MM.1S (cell line): ENCODE results near the gene CDC42.

ENCODE experiments used
- DNase-seq: peaks from one replicate; pipeline ENCODE4 v3.0.0-alpha.2; 2015
- H2AFZ ChIP-seq: fragments of 300-600 bp; sonication (generic); 2 replicates; pipeline ENCODE4 v1.6.0; 2016; ENCODE audit warnings: antibody characterized with exemption, low read length
- H3F3A ChIP-seq: fragments of 300-600 bp; sonication (generic); 2 replicates; pipeline ENCODE4 v1.6.1; 2016; ENCODE audit warnings: mild to moderate bottlenecking, antibody characterized with exemption, low read length, moderate library complexity, mixed read lengths; ENCODE audit not compliant: insufficient read depth
- H3K27ac ChIP-seq: fragments of 300-600 bp; sonication (generic); 2 replicates; pipeline ENCODE4 v1.5.1; 2016; ENCODE audit warnings: mild to moderate bottlenecking, low read length
- H3K27me3 ChIP-seq: fragments of 300-600 bp; sonication (generic); replicated peaks from 2 replicates; pipeline ENCODE4 v1.6.0; 2016; ENCODE audit warnings: low read length; ENCODE audit not compliant: insufficient read depth
- H3K36me3 ChIP-seq: fragments of 300-600 bp; sonication (generic); replicated peaks from 2 replicates; pipeline ENCODE4 v1.6.1; 2016; ENCODE audit warnings: mild to moderate bottlenecking, low read length, mixed read lengths; ENCODE audit not compliant: insufficient read depth
- H3K4me1 ChIP-seq: fragments of 300-600 bp; sonication (generic); 2 replicates; pipeline ENCODE4 v1.6.1; 2016; ENCODE audit warnings: low read length, mixed read lengths
- H3K4me2 ChIP-seq: fragments of 300-600 bp; sonication (generic); 2 replicates; pipeline ENCODE4 v1.6.0; 2016; ENCODE audit warnings: low read depth, low read length
- H3K4me3 ChIP-seq: fragments of 300-600 bp; sonication (generic); 2 replicates; pipeline ENCODE4 v1.5.1; 2016; ENCODE audit warnings: low read length, mixed read lengths
- H3K79me2 ChIP-seq: fragments of 300-600 bp; sonication (generic); 2 replicates; pipeline ENCODE4 v1.6.1; 2016; ENCODE audit warnings: mixed run types, low read length, mixed read lengths
- H3K9ac ChIP-seq: fragments of 300-600 bp; sonication (generic); 2 replicates; pipeline ENCODE4 v1.6.1; 2016; ENCODE audit warnings: low read length, mixed read lengths
- H3K9me2 ChIP-seq: fragments of 300-600 bp; sonication (generic); replicated peaks from 2 replicates; pipeline ENCODE4 v1.6.1; 2016; ENCODE audit warnings: mild to moderate bottlenecking, low read length, mixed read lengths; ENCODE audit not compliant: insufficient read depth
- H3K9me3 ChIP-seq: fragments of 300-600 bp; sonication (generic); replicated peaks from 2 replicates; pipeline ENCODE4 v1.6.1; 2016; ENCODE audit warnings: mild to moderate bottlenecking, low read length, mixed read lengths; ENCODE audit not compliant: insufficient read depth
- H4K20me1 ChIP-seq: fragments of 300-600 bp; sonication (generic); 2 replicates; pipeline ENCODE4 v1.6.1; 2016; ENCODE audit warnings: mild to moderate bottlenecking, low read length, moderate library complexity, mixed read lengths; ENCODE audit not compliant: insufficient read depth
- CTCF ChIP-seq: fragments of 300-600 bp; sonication (generic); IDR thresholded peaks from 2 replicates; pipeline ENCODE4 v1.5.1; 2016; ENCODE audit warnings: antibody characterized with exemption, low read length, mixed read lengths
- EZH2 ChIP-seq: fragments of 300-600 bp; sonication (generic); optimal IDR thresholded peaks from 2 replicates; pipeline ENCODE3; 2017; ENCODE audit warnings: low read depth, mild to moderate bottlenecking, antibody characterized with exemption, low read length, mixed read lengths
- EZH2phosphoT487 ChIP-seq: fragments of 300-600 bp; sonication (generic); IDR thresholded peaks from 2 replicates; pipeline ENCODE4 v1.6.1; 2018; ENCODE audit warnings: antibody characterized with exemption, low read length

CDC42 gene

DNA sequence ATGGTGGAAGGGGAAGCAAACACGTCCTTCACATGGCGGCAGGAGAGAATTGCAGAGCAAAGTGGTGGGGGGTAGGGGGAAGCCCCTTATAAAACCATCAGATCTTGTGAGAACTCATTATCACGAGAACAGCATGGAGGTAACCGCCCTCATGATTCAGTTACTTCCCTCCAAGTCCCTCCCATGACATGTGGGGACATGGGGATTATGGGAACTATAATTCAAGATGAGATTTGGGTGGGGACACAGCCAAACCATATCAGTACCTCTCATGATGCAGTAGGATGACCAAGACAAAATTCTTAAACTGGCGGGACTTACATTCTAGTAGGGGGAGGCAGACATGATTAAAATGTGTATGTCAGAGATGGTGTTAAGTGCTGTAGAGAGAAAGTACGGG is 51.6 kb downstream of the CDC42 start:
- no peak overlapping the region for H3K27ac ChIP-seq

GRCh38 chr1:22104865-22105437 is 52.4 kb downstream of the CDC42 start:
- Histone ChIP-seq H3K79me2 (no peaks in the 10 kb centered on the region), H3K4me2 (peak overlapping the region; percentile 22; the same call in 1 of the 2 replicates), H3K9ac (no peak overlapping the region), H3K27ac (no peak overlapping the region; the same call in 1 of the 2 replicates), H3K4me1 (peaks cover 26% of the 10 kb centered on the region), H3K27me3 (no peaks in the 10 kb centered on the region), H3K36me3 (no peaks in the 10 kb centered on the region), H4K20me1 (peaks cover 16% of the 10 kb centered on the region; the same call in 1 of the 2 replicates), H3F3A (peaks cover 14% of the 10 kb centered on the region), H3K4me3 (no peak overlapping the region), H2AFZ (no peak overlapping the region), H3K9me2 (no peaks in the 10 kb centered on the region), H3K9me3 (no peaks in the 10 kb centered on the region)
- TF ChIP-seq EZH2 (no peak), EZH2phosphoT487 (no peak)
- DNase-seq = peak; percentile 58

More for the DNA sequence above, 51.6 kb downstream of the CDC42 start:
- Histone ChIP-seq H2AFZ (no peak overlapping the region), H4K20me1 (peaks cover 16% of the 10 kb centered on the region; the same call in 1 of the 2 replicates), H3K9me3 (no peaks in the 10 kb centered on the region), H3K4me3 (no peak overlapping the region), H3F3A (peaks cover 14% of the 10 kb centered on the region), H3K9me2 (no peaks in the 10 kb centered on the region), H3K9ac (no peak overlapping the region), H3K4me2 (no peak overlapping the region), H3K36me3 (no peaks in the 10 kb centered on the region), H3K79me2 (no peaks in the 10 kb centered on the region), H3K27me3 (no peaks in the 10 kb centered on the region), H3K4me1 (peaks cover 26% of the 10 kb centered on the region)
- no peak for DNase-seq
- TF ChIP-seq CTCF (no peak), EZH2 (no peak), EZH2phosphoT487 (no peak)

DNA sequence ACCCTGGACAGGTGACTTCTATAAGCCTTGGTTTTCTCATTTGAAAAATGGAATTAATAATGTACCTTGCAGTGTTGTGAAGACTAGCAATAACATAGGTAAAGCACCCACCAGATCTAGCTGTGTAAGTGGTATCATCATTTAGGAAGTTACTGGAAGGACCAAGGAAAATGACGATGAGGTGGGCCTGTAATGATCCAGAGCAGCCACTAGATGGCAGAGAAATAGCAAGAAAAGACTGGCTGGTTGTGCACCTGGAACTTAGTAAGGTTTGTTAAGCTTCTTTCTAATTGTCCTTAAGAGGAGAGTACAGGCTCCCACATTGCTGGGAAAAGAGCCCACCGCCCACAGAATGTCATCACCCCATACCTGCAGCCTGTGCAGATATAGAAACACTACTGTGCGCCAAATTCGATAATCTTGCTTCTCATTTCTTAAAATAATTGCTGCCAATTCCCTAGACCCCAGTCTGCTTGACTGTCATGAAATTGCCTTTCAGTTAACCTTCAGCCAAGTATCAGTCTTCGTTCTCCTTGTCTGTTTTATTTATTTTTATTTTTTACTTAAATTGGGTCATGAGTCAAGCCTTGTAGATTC is 53.2 kb downstream of the CDC42 start:
- peaks cover 14% of the 10 kb centered on the region for H3F3A ChIP-seq
- no peak overlapping the region for H3K4me3 ChIP-seq
- H3K4me2 ChIP-seq = no peak overlapping the region
- peak; percentile 46 for DNase-seq
- H3K36me3 ChIP-seq = no peaks in the 10 kb centered on the region
- no peak overlapping the region for H3K9ac ChIP-seq
- no peaks in the 10 kb centered on the region for H3K79me2 ChIP-seq
- H3K4me1 ChIP-seq = peaks cover 26% of the 10 kb centered on the region
- H3K27me3 ChIP-seq = no peaks in the 10 kb centered on the region
- H3K9me2 ChIP-seq = no peaks in the 10 kb centered on the region
- no peak overlapping the region for H2AFZ ChIP-seq
- H3K27ac ChIP-seq = no peak overlapping the region
- TF ChIP-seq EZH2 (no peak), CTCF (peak; percentile 84), EZH2phosphoT487 (no peak)
- peaks cover 15% of the 10 kb centered on the region; the same call in 1 of the 2 replicates for H4K20me1 ChIP-seq
- no peaks in the 10 kb centered on the region for H3K9me3 ChIP-seq

GRCh38 chr1:22107126-22107525 is 54.6 kb downstream of the CDC42 start:
- no peak for DNase-seq
- H3K4me1 ChIP-seq = peaks cover 21% of the 10 kb centered on the region
- H3K9me2 ChIP-seq = no peaks in the 10 kb centered on the region
- no peak for TF ChIP-seq CTCF
- no peak overlapping the region for H3K9ac ChIP-seq
- no peaks in the 10 kb centered on the region for H3K79me2 ChIP-seq
- no peak overlapping the region for H3K4me2 ChIP-seq
- no peak overlapping the region for H2AFZ ChIP-seq
- H3K27ac ChIP-seq = no peak overlapping the region
- peaks cover 10% of the 10 kb centered on the region; the same call in 1 of the 2 replicates for H4K20me1 ChIP-seq
- H3F3A ChIP-seq = peaks cover 14% of the 10 kb centered on the region
- no peaks in the 10 kb centered on the region for H3K27me3 ChIP-seq
- no peak overlapping the region for H3K4me3 ChIP-seq
- no peaks in the 10 kb centered on the region for H3K9me3 ChIP-seq
- no peaks in the 10 kb centered on the region for H3K36me3 ChIP-seq
